IPS-20b (cell line): ENCODE results near the gene AATK.

Experiments
- H3K27ac ChIP-seq: one replicate; pipeline ENCODE4 v1.5.1; 2013; ENCODE audit warnings: low read length
- H3K27me3 ChIP-seq: 2 replicates; pipeline ENCODE4 v1.6.1; 2013; ENCODE audit warnings: mild to moderate bottlenecking, low read length, inconsistent platforms; ENCODE audit not compliant: insufficient read depth
- H3K36me3 ChIP-seq: 2 replicates; pipeline ENCODE4 v1.6.1; 2013; ENCODE audit warnings: low read depth, mild to moderate bottlenecking, inconsistent platforms, low read length, moderate library complexity; ENCODE audit not compliant: insufficient read depth
- H3K4me1 ChIP-seq: 2 replicates; pipeline ENCODE4 v1.6.1; 2013; ENCODE audit warnings: mild to moderate bottlenecking, control low read depth, inconsistent platforms, low read length, moderate library complexity; ENCODE audit not compliant: insufficient read depth
- H3K4me3 ChIP-seq: 2 replicates; pipeline ENCODE4 v1.5.1; 2013; ENCODE audit warnings: mild to moderate bottlenecking, low read length, inconsistent platforms
- H3K9ac ChIP-seq: 2 replicates; pipeline ENCODE4 v1.6.1; 2013; ENCODE audit warnings: low read depth, mild to moderate bottlenecking, inconsistent platforms, low read length, moderate library complexity
- H3K9me3 ChIP-seq: 2 replicates; pipeline ENCODE4 v1.6.1; 2013; ENCODE audit warnings: mild to moderate bottlenecking, low read depth, low read length, inconsistent platforms; ENCODE audit not compliant: insufficient read depth

Gene AATK

DNA sequence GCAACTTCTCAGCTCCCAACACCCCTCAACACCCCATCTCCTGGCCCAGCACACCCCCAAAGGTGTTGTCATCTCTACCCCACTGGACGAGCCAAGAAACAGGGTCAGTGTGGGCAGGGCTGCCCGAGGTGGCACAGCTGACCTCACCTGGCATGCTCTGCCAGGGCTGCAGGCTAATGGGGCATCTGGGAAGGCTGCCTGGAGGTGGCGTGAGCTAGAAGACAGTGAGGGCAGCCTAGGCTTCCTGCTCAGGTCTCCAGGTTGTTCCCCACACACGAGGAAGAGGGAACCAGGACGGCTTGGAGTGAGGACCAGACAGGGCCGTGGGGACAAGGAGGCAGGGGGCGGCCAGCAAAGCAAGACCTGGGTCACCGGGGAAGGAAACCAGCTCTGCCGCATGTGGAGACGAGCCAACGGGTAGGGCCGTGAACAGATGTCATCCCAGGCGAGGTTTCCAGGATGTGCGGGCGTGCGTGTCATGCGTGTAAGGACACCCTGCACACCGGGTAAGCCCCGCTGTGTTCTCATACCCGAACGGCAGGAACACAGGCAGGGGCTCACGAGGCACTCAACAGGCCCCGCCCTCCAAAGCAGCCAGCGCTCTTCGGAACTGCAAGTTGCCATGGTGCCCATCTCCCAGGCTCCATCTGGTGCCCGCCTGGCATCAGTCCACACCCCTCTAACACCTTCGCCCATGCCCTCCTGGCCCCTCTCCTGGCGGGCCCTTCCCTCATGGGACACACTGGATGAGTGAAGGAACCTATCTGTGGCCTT is 30.3 kb downstream of the AATK start:
- Histone ChIP-seq H3K9me3 (peaks cover 3% of the 10 kb centered on the region; the same call in 1 of the 2 replicates), H3K4me3 (no peak overlapping the region), H3K36me3 (no peaks in the 10 kb centered on the region), H3K27me3 (no peaks in the 10 kb centered on the region), H3K4me1 (no peaks in the 10 kb centered on the region), H3K9ac (no peak overlapping the region), H3K27ac (no peak overlapping the region)

GRCh38 chr17:81134064-81134781 is 31.8 kb downstream of the AATK start:
- Histone ChIP-seq H3K9ac (no peak overlapping the region), H3K4me3 (no peak overlapping the region), H3K27ac (no peak overlapping the region), H3K9me3 (peaks cover 3% of the 10 kb centered on the region; the same call in 1 of the 2 replicates), H3K36me3 (no peaks in the 10 kb centered on the region), H3K27me3 (no peaks in the 10 kb centered on the region), H3K4me1 (no peaks in the 10 kb centered on the region)

GRCh38 chr17:81132770-81133723 is 33.0 kb downstream of the AATK start:
- Histone ChIP-seq H3K9ac (no peak overlapping the region), H3K4me1 (no peaks in the 10 kb centered on the region), H3K9me3 (no peaks in the 10 kb centered on the region; the same call in 1 of the 2 replicates), H3K27me3 (no peaks in the 10 kb centered on the region), H3K27ac (no peak overlapping the region), H3K36me3 (no peaks in the 10 kb centered on the region), H3K4me3 (no peak overlapping the region)

DNA sequence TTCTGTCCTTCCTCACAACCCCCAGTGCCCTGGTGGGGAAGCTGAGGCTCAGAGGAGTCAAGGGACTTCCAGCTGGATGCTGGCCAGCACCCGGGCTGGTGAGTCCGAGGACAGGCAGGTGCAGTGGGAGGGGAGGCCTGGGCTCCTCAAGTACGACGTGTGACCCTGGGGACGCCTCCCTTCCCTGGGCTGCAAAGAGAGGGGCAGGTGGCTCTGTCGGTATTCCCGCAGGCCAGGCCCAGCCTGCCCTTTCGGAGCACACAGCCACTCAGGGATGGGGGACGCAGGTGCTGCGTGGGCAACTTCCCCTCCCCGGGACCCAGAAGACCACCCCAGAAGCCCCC is 33.9 kb downstream of the AATK start:
- Histone ChIP-seq H3K9me3 (no peaks in the 10 kb centered on the region), H3K4me3 (no peak overlapping the region), H3K9ac (no peak overlapping the region), H3K27ac (no peak overlapping the region), H3K4me1 (no peaks in the 10 kb centered on the region), H3K27me3 (no peaks in the 10 kb centered on the region), H3K36me3 (no peaks in the 10 kb centered on the region)

DNA sequence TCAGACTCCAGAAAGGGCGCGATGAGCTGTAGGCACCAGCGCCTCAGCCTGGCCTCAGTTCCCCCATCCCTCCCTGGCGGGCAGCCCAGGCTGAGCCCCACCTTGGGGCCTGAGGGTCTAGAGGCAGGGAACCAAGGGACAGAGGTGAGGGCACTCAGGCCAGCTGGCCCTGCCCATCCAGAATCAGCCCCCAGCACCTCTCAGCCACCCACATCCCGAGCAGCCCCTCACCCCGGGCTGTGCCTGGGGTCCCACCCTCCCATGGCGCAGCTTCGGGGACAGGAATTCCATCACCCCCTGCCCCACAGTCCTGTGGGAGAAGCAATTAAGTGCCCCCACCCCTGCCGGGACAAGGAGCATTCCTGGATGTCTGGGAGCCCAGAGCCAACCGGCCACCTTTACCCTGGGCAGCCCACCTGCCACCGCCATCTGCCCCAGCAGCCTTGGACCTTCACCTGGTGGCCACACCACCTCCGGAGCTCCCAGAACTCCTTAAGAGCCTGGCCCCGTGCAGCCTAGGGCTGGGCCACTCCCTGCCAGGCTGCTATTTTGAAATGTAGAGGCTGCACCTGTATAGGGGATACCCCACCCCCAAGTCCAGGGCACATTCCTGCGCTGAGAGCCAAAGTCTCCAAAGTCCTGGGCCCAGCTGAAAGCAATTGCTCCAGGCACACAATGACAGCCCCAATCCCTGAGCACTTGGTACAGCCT is 34.4 kb downstream of the AATK start:
- Histone ChIP-seq H3K9me3 (no peaks in the 10 kb centered on the region), H3K4me3 (no peak overlapping the region), H3K9ac (no peak overlapping the region), H3K4me1 (no peaks in the 10 kb centered on the region), H3K36me3 (no peaks in the 10 kb centered on the region), H3K27ac (no peak overlapping the region), H3K27me3 (no peaks in the 10 kb centered on the region)

DNA sequence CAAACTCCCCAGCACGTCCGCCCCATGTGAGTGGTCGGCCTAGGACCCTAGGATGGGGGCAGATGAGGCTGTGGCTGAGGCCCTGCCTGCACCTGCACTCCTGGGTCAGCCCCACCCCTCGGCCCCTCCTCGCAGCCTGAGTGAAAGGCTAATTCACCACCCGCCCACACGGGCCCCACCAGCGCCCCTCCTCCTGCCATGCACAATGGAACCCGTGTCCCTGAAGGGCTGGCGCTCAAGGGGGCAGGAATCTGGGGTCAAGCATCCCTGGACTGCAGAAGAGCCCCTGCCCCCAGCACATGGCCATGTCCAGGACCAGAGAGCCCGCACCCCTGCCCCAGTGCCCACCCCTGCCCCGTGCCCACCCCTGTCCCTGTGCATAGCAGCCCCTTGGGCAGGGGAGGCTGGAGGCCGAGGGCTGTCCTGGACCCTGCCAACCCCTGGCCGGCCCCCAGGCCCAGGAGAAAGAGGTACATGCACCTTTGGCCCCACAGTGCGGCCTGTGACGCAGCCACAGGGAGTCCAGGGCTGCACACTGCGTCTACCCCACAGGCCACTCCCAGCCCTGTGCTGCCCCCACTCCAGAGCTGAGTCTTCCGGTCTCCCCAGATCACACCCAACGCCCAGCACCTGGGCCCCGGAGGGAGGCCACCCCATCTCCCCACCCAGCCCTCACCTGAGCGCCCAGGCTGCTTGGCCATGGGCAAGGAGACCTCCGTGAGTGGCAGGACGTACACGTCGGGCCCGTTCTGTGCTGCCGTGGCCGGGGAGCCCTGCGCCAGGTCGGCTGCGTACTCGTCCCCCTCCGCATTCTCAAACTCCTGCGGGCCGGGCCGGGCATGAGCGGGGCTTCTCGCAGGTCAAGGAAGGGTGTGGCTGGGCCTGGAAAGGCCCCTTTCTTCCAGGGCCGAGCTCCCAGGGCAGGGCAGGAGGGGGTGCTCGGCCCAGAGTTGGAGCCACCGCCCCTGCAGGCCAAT is 35.3 kb downstream of the AATK start:
- H3K9me3 ChIP-seq, result no peaks in the 10 kb centered on the region
- no peaks in the 10 kb centered on the region for H3K36me3 ChIP-seq
- H3K4me3 ChIP-seq, result no peak overlapping the region
- no peak overlapping the region for H3K9ac ChIP-seq
- H3K27me3 ChIP-seq, result no peaks in the 10 kb centered on the region
- no peak overlapping the region for H3K27ac ChIP-seq
- H3K4me1 ChIP-seq, result no peaks in the 10 kb centered on the region

DNA sequence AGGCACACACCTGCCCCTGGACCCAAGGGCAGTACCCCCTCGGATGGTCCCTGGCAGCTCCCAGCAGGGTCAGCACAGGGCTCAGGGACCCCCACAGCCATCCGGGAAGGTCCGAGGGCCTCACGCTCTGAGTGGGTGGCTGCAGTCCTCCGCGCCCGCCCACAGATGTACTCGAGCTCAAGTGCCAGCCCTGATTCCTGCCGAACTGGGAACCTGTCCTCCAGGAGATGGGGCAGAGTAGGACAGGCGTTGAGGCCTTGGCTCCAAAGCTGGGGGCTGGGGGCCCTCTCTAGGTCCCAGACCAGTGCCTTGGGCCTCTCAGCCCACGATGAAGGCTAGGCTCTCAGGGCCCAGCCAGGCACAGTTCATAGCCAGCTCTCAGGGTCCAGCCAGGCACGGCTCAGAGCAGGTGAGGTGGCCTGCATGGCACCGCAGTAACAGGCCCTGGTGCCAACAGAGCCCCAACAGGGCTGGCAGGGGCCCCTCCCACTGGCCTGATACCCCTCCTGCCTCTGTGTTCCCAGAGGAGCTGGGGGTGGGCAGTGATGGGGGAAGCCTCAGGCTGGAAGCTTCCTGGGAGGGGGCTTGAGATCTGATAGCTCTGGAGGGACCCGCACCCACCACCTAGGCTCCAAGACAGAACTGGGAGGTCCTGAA is 36.2 kb downstream of the AATK start:
- Histone ChIP-seq H3K9me3 (no peaks in the 10 kb centered on the region), H3K9ac (no peak overlapping the region), H3K4me1 (no peaks in the 10 kb centered on the region), H3K27me3 (no peaks in the 10 kb centered on the region), H3K27ac (no peak overlapping the region), H3K4me3 (no peak overlapping the region), H3K36me3 (no peaks in the 10 kb centered on the region)

DNA sequence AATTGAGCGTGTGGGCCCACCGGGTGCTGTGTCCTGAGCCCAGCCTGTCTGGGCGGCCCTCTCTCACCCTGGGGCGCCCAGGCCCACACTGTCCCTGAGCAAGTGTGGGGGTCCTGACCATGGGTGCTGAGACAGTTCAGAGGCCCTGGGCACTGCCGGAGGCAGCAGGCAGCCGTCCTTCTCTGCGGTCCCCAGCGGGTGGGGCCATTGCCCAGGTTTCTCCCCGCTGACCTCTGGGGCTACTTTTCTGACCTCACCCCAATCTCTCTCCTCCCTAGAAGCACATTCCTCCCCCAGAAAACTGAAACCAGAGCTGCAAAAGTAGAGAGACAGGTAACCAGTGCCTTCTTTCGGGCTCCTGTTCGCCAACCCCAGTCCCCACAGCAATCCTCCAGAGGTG is 36.7 kb downstream of the AATK start:
- Histone ChIP-seq H3K4me3 (no peak overlapping the region), H3K9me3 (no peaks in the 10 kb centered on the region), H3K9ac (no peak overlapping the region), H3K36me3 (no peaks in the 10 kb centered on the region), H3K27me3 (no peaks in the 10 kb centered on the region), H3K27ac (no peak overlapping the region), H3K4me1 (no peaks in the 10 kb centered on the region)

DNA sequence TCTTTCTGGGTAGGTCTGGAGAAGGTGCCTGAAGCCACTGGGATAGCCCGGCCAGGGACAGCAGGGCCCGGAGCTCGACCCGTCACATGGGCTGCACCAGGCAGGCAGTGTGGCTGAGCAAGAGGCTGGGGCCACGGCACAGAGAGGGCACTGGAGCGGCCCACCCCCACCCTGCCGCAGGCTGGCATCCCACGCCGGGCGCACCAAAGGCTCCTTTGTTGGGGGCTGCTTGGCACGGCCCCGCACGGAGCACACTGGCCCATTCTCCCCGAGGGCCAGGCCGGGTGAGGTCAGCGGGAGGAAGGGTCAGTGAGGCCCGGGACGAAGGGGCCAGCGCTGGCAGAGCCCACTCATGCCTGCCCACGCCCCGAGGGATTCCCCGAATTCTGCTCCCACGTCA is 37.2 kb downstream of the AATK start:
- Histone ChIP-seq H3K4me1 (no peaks in the 10 kb centered on the region), H3K27ac (no peak overlapping the region), H3K27me3 (no peaks in the 10 kb centered on the region), H3K36me3 (no peaks in the 10 kb centered on the region), H3K4me3 (no peak overlapping the region), H3K9me3 (no peaks in the 10 kb centered on the region), H3K9ac (no peak overlapping the region)

- Histone ChIP-seq H3K27ac (no peak overlapping the region), H3K27me3 (no peaks in the 10 kb centered on the region), H3K4me3 (no peak overlapping the region), H3K9me3 (no peaks in the 10 kb centered on the region), H3K9ac (no peak overlapping the region), H3K36me3 (no peaks in the 10 kb centered on the region), H3K4me1 (no peaks in the 10 kb centered on the region)
Measured at GRCh38 chr17:81128338-81128737, 37.7 kb downstream of the AATK start.
